ENCODE measurements around the gene VPS33A.

DNA sequence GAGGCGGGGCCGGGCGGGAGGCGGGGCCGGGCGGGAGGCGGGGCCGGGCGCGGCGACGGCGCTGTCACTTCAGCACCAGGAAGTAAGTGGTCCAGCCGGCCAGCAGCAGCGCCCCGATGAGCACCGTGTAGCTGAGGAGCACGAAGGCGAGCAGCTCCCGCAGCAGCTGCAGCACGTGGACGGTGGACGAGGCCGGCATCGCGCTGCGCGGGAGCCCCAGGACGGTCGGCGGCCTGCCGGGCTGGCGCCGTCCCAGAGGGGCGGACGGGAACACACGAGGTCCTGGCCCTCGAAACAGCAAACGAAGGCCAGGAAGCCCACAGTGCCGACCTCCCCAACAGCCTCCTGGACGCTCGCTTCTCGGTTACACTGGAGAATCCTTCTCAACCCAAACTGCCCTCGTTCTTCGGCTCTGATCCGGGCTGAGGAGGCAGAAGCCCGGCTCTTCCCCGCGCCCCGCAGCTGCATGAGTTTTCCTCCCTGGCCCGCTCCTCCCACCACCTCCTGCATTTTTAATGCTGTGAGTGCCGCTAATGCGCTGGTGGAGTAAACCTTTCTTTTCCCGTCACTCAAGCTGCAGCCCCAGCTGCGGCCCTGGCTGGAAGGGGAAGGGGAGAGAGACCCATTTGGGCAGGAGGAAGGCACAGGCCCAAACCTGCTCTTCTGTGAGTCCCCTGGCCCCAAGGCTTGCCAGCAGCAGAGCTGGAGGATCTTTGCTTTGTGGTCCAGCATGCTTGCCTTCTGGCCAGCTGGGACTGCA is 39.7 kb downstream of the VPS33A start:
- TF ChIP-seq, protein P1, sequence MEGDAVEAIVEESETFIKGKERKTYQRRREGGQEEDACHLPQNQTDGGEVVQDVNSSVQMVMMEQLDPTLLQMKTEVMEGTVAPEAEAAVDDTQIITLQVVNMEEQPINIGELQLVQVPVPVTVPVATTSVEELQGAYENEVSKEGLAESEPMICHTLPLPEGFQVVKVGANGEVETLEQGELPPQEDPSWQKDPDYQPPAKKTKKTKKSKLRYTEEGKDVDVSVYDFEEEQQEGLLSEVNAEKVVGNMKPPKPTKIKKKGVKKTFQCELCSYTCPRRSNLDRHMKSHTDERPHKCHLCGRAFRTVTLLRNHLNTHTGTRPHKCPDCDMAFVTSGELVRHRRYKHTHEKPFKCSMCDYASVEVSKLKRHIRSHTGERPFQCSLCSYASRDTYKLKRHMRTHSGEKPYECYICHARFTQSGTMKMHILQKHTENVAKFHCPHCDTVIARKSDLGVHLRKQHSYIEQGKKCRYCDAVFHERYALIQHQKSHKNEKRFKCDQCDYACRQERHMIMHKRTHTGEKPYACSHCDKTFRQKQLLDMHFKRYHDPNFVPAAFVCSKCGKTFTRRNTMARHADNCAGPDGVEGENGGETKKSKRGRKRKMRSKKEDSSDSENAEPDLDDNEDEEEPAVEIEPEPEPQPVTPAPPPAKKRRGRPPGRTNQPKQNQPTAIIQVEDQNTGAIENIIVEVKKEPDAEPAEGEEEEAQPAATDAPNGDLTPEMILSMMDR (IDR thresholded peaks at IDR 0.05; ENCODE audit: low read depth, low read length): no peak
- no peak for TF ChIP-seq EZH2phosphoT487 (IDR thresholded peaks at IDR 0.05; ENCODE audit: low read depth)
